Keratinocyte (primary cell): ENCODE results near the gene SUSD6. TPM values are rescaled to one million over a fixed set of nuclear protein-coding genes. Genes with fewer than 3 reads are reported as not detected.

ENCODE experiments used
- DNase-seq: peaks from one replicate; pipeline ENCODE4 v3.0.0-alpha.2; 2011; ENCODE audit warnings: low read depth, missing footprints, low spot score
- FAIRE-seq: peaks from 2 replicates; lab custom pipeline; 2011; peaks lifted over from hg19 to GRCh38; lab: Jason Lieb, UNC
- H2AFZ ChIP-seq: 2 replicates; pipeline ENCODE4 v1.6.0; 2012; ENCODE audit warnings: low read length, control low read depth, inconsistent platforms; ENCODE audit not compliant: control insufficient read depth
- H3K27ac ChIP-seq: 2 replicates; pipeline ENCODE4 v1.5.1; 2011; ENCODE audit warnings: low read length; ENCODE audit not compliant: control insufficient read depth, insufficient read depth
- H3K27me3 ChIP-seq: 3 replicates; pipeline ENCODE4 v1.6.0; 2011; ENCODE audit warnings: low read length; ENCODE audit not compliant: control insufficient read depth, insufficient read depth; ENCODE audit errors: extremely low read depth
- H3K36me3 ChIP-seq, 2 experiments: 2 replicates in 1 of 2; 3 replicates in 1 of 2; pipeline ENCODE4 v1.5.1; 2011; ENCODE audit warnings: low read length in 2 of 2, mild to moderate bottlenecking in 1 of 2; ENCODE audit not compliant: control insufficient read depth in 2 of 2, insufficient read depth in 2 of 2; ENCODE audit errors: extremely low read depth in 1 of 2
- H3K4me1 ChIP-seq: 3 replicates; pipeline ENCODE4 v1.5.1; 2011; ENCODE audit warnings: low read length; ENCODE audit not compliant: control insufficient read depth, insufficient read depth; ENCODE audit errors: extremely low read depth
- H3K4me2 ChIP-seq: 3 replicates; pipeline ENCODE4 v1.6.0; 2011; ENCODE audit warnings: low read depth, low read length; ENCODE audit not compliant: control insufficient read depth, insufficient read depth; ENCODE audit errors: extremely low read depth
- H3K4me3 ChIP-seq, 3 experiments: fragments of 200-600 bp in 1 of 3; sonication (generic) in 1 of 3; 2 replicates in 2 of 3; 3 replicates in 1 of 3; pipeline ENCODE4 v1.5.1; 2011 to 2016; ENCODE audit warnings: low read length in 3 of 3, mild to moderate bottlenecking in 3 of 3, control low read depth in 2 of 3, inconsistent platforms in 1 of 3, low read depth in 1 of 3, mixed read lengths in 1 of 3, mixed run types in 1 of 3, moderate library complexity in 1 of 3; ENCODE audit not compliant: control insufficient read depth in 2 of 3, insufficient read depth in 2 of 3; ENCODE audit errors: extremely low read depth in 1 of 3
- H3K79me2 ChIP-seq: 2 replicates; pipeline ENCODE4 v1.6.0; 2012; ENCODE audit warnings: low read length; ENCODE audit not compliant: control insufficient read depth, insufficient read depth
- H3K9ac ChIP-seq: 3 replicates; pipeline ENCODE4 v1.6.0; 2011; ENCODE audit warnings: low read length; ENCODE audit not compliant: control insufficient read depth, insufficient read depth; ENCODE audit errors: extremely low read depth
- H3K9me1 ChIP-seq: 3 replicates; pipeline ENCODE4 v1.6.0; 2011; ENCODE audit warnings: low read length; ENCODE audit not compliant: control insufficient read depth, insufficient read depth; ENCODE audit errors: extremely low read depth
- H3K9me3 ChIP-seq: 2 replicates; pipeline ENCODE4 v1.5.1; 2012; ENCODE audit warnings: low read depth, low read length; ENCODE audit not compliant: control insufficient read depth
- H4K20me1 ChIP-seq: 3 replicates; pipeline ENCODE4 v1.6.0; 2011; ENCODE audit warnings: low read length; ENCODE audit not compliant: control insufficient read depth, insufficient read depth; ENCODE audit errors: extremely low read depth
- EZH2 ChIP-seq: IDR thresholded peaks from one replicate; pipeline ENCODE4 v1.6.1; 2012; ENCODE audit warnings: inconsistent platforms, mild to moderate bottlenecking, low read length, moderate library complexity
- dilution Hi-C: fragments of 300-500 bp; cut with MboI; formaldehyde crosslinking; loops from one replicate; pipeline ENCODE4 v1.7.0; 2020; ENCODE audit warnings: low sequenced_read_pairs; ENCODE audit not compliant: extremely low pct_ligation_motif_present
- polyA plus RNA-seq, 5 experiments: library from polyadenylated mRNA; depleted of rRNA in 3 of 5; stranded (reverse) in 3 of 5; stranded (forward) in 1 of 5; unstranded in 1 of 5; fragments of >200 nt; gene quantifications; 1 replicate in 1 of 5; 2 replicates in 3 of 5; 3 replicates in 1 of 5; pipeline versions ENCODE4 v1.2.1 to v1.2.3, GENCODE V29; 2011 to 2012; ENCODE audit warnings: missing spikeins in 2 of 5, low read depth in 1 of 5, low replicate concordance in 1 of 5
- TF ChIP-seq, protein P1 (sequence below), 3 experiments: IDR thresholded peaks in 1 of 3; conservative IDR thresholded peaks in 1 of 3; optimal IDR thresholded peaks in 1 of 3; 2 replicates in 2 of 3; 3 replicates in 1 of 3; pipeline versions ENCODE3 to v1.5.1; 2011; ENCODE audit warnings: low read length in 3 of 3, mild to moderate bottlenecking in 3 of 3, moderate library complexity in 2 of 3, control low read depth in 1 of 3, inconsistent platforms in 1 of 3; ENCODE audit not compliant: insufficient read depth in 2 of 3; ENCODE audit errors: extremely low read depth in 1 of 3

Gene SUSD6
- polyA plus RNA-seq, 1 donor (not counting 4 experiments of a cell fraction or from before 2014, with no cell fraction given), result 10.5 TPM

DNA sequence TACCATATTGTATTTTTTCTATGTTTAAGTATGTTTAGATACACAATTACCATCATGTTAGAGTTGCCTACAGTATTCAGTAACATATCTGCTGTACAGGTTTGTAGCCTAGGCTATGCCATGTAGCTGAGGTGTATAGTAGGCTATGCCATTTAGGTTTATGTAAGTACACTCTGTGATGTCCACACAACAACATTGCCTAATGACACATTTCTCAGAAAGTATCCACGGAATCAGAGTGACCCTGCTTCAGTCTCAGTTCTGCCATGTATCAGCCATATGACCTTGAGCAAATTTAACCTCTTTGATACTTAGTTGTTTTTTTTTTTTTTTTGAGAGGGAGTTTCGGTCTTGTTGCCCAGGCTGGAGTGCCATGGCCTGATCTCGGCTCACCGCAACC lies 12.7 kb downstream of the SUSD6 start:
- Histone ChIP-seq H3K36me3 (no peaks in the 10 kb centered on the region), H3K9me3 (no peaks in the 10 kb centered on the region), H3K4me1 (peaks cover 2% of the 10 kb centered on the region), H3K4me3 (no peak overlapping the region), H3K9me1 (no peaks in the 10 kb centered on the region), H4K20me1 (no peaks in the 10 kb centered on the region), H3K9ac (no peak overlapping the region), H3K27me3 (no peaks in the 10 kb centered on the region), H3K4me2 (no peak overlapping the region), H3K79me2 (peaks cover 74% of the 10 kb centered on the region), H2AFZ (no peak overlapping the region), H3K27ac (no peak overlapping the region)
- dilution Hi-C loops, result no loop called here
- TF ChIP-seq, protein P1, sequence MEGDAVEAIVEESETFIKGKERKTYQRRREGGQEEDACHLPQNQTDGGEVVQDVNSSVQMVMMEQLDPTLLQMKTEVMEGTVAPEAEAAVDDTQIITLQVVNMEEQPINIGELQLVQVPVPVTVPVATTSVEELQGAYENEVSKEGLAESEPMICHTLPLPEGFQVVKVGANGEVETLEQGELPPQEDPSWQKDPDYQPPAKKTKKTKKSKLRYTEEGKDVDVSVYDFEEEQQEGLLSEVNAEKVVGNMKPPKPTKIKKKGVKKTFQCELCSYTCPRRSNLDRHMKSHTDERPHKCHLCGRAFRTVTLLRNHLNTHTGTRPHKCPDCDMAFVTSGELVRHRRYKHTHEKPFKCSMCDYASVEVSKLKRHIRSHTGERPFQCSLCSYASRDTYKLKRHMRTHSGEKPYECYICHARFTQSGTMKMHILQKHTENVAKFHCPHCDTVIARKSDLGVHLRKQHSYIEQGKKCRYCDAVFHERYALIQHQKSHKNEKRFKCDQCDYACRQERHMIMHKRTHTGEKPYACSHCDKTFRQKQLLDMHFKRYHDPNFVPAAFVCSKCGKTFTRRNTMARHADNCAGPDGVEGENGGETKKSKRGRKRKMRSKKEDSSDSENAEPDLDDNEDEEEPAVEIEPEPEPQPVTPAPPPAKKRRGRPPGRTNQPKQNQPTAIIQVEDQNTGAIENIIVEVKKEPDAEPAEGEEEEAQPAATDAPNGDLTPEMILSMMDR (optimal IDR thresholded peaks at IDR 0.05 in 1 of 3, IDR thresholded peaks at IDR 0.05 in 1 of 3, conservative IDR thresholded peaks at IDR 0.05 in 1 of 3; ENCODE audit: extremely low read depth in 1 of 3, insufficient read depth in 2 of 3, low read length in 3 of 3), result no peak
- no peak for TF ChIP-seq EZH2
- DNase-seq (no peak), FAIRE-seq (no peak)

DNA sequence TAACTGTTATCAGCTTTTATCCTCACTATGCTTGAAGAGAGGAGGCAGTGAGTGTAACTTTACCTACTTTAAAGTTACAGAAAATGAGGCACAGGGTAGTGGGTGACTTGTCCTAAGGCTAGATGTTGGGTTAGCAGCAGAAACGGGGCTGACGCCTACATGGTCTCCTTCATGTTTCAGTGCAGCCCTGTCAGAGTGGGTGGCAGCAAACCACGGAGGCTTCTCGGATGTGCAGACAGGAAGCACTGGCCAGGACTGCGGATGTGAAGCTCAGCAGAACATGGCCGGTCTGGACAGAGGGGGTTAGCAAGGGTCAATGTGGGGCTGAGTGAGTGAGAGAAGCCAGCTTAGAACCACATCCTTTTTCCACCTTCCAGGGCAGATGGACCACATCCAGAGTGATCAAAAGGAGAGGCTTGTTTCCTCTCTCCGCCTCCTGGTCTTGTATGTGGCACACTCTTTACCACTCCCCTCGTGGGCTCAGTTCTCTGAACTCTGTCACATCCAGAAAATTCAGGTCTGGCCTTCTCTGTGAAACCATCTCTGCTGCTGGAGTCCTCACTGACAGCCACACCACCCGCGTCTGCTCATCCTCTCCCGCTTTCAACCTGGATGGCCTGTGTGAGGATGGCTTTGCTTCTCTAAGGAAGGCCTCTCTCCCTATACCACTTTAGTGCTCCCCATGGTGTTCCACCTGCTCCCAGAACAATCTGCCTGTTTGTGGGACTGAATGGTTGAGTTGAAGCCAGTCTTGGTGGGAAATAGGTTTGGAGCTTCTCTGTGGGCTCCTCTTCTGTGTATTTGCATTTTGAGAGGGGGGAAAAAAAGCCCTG lies 14.1 kb downstream of the SUSD6 start:
- H3K27me3 ChIP-seq, result no peaks in the 10 kb centered on the region
- H3K4me1 ChIP-seq, result no peaks in the 10 kb centered on the region
- FAIRE-seq (no peak), DNase-seq (no peak)
- no peak overlapping the region for H3K4me2 ChIP-seq
- no peak for TF ChIP-seq EZH2
- TF ChIP-seq, protein P1 (optimal IDR thresholded peaks at IDR 0.05 in 1 of 3, IDR thresholded peaks at IDR 0.05 in 1 of 3, conservative IDR thresholded peaks at IDR 0.05 in 1 of 3; ENCODE audit: extremely low read depth in 1 of 3, insufficient read depth in 2 of 3, low read length in 3 of 3), result no peak
- H3K36me3 ChIP-seq, result no peaks in the 10 kb centered on the region
- peaks cover 74% of the 10 kb centered on the region for H3K79me2 ChIP-seq
- no peak overlapping the region for H3K9ac ChIP-seq
- H3K27ac ChIP-seq, result no peak overlapping the region
- no peaks in the 10 kb centered on the region for H3K9me3 ChIP-seq
- dilution Hi-C loops, result no loop called here
- H3K9me1 ChIP-seq, result no peaks in the 10 kb centered on the region
- no peaks in the 10 kb centered on the region for H4K20me1 ChIP-seq
- H3K4me3 ChIP-seq, result no peak overlapping the region
- H2AFZ ChIP-seq, result no peak overlapping the region
